Upper lobe of left lung (tissue), 6 donors: Measurements from ENCODE around the gene DUSP9. TPM values are rescaled to one million over a fixed set of nuclear protein-coding genes. Genes with fewer than 3 reads are reported as not detected.

Experiments used
- ATAC-seq, 2 donors: fragments of 200-7000 bp; cut with Tn5 transposase; one replicate each; pipeline ENCODE4 v1.9.1; 2022; ENCODE audit warnings: mild to moderate bottlenecking in 2 of 2, moderate library complexity in 2 of 2; ENCODE audit not compliant: low FRiP score in 2 of 2
- DNase-seq, 2 donors: peaks; one replicate each; pipeline ENCODE4 v3.0.0-alpha.2; 2019 to 2020
- H3K27ac ChIP-seq, 4 donors: fragments of 200-600 bp; sonication (generic); one replicate each; pipeline ENCODE4 v1.5.1; 2016 to 2019
- H3K27me3 ChIP-seq, 4 donors: fragments of 200-600 bp; sonication (generic); one replicate each; pipeline ENCODE4 v1.5.1; 2017 to 2019
- H3K36me3 ChIP-seq, 4 donors: fragments of 200-600 bp; sonication (generic); one replicate each; pipeline ENCODE4 v1.5.1; 2016 to 2019
- H3K4me1 ChIP-seq, 4 donors: fragments of 200-600 bp; sonication (generic); one replicate each; pipeline ENCODE4 v1.5.1; 2018 to 2019
- H3K4me3 ChIP-seq, 4 donors: fragments of 200-600 bp; sonication (generic); one replicate each; pipeline ENCODE4 v1.5.1; 2017 to 2019; ENCODE audit warnings: mild to moderate bottlenecking in 2 of 4, moderate library complexity in 1 of 4
- H3K9me3 ChIP-seq, 4 donors: fragments of 200-600 bp; sonication (generic); one replicate each; pipeline ENCODE4 v1.5.1; 2018 to 2019
- CTCF ChIP-seq, 6 experiments: fragments of 450-650 bp in 4 of 6; fragments of 200-600 bp in 2 of 6; sonication (generic) in 2 of 6; IDR thresholded peaks; one replicate each; pipeline ENCODE4 v1.5.1; 2016 to 2019; ENCODE audit warnings: antibody characterized with exemption in 6 of 6
- EP300 ChIP-seq, 4 donors: sonication (generic); formaldehyde crosslinking; IDR thresholded peaks; one replicate each; pipeline ENCODE4 v1.5.1; 2017; ENCODE audit warnings: antibody characterized with exemption in 4 of 4, control low read depth in 2 of 4
- POLR2A ChIP-seq, 4 donors: fragments of 450-650 bp; IDR thresholded peaks; one replicate each; pipeline ENCODE4 v1.5.1; 2016 to 2017; ENCODE audit warnings: antibody characterized with exemption in 4 of 4, mild to moderate bottlenecking in 2 of 4
- POLR2AphosphoS5 ChIP-seq, 2 donors: sonication (generic); formaldehyde crosslinking; IDR thresholded peaks; one replicate each; pipeline ENCODE4 v1.5.1; 2017; ENCODE audit warnings: antibody characterized with exemption in 2 of 2
- WGBS, 2 donors: methylation state at CpG; one replicate each; pipeline ENCODE4 v1.1.5; 2017 to 2018; 5-methylcytosine and 5-hydroxymethylcytosine counted together
- total RNA-seq, 6 donors: library from RNA; depleted of rRNA in 4 of 6; stranded (reverse); fragments of >200 nt in 4 of 6; gene quantifications; one replicate each; pipeline versions ENCODE4 v1.1.0 to v1.2.1, GENCODE V29; 2016 to 2021
- donor health status: DM: no; HTN: no; CAD: no; lungs with moderate emphysema.
- donor health status: DM: no; HTN: yes; CAD: no; lungs with severe emphysema.

Gene DUSP9
- total RNA-seq, 6 donors from 2014 or later = 0.14 to 0.44 (median 0.27) TPM; not detected in 3

- no peaks in the 10 kb centered on the region for H3K36me3 ChIP-seq
- ATAC-seq = peak in 1 of 2 donors; percentile 54
- peaks cover 0 to 11% (median 0%) of the 10 kb centered on the region in 4 donors for H3K9me3 ChIP-seq
- TF ChIP-seq POLR2AphosphoS5 (IDR thresholded peaks at IDR 0.05) = no peak
- no peak for TF ChIP-seq POLR2A (IDR thresholded peaks at IDR 0.05)
- no peak for TF ChIP-seq EP300 (IDR thresholded peaks at IDR 0.05)
- TF ChIP-seq CTCF (IDR thresholded peaks at IDR 0.05) = no peak
- no peak overlapping the region for H3K27ac ChIP-seq
- peak; percentile 47 to 80 for DNase-seq
- no peaks in the 10 kb centered on the region for H3K4me1 ChIP-seq
- WGBS, 2 donors = 52% methylated on average over 15 of the region's 15 CpGs; no CpG with 5 or more reads in 1 of the 2 donors
- no peak overlapping the region for H3K4me3 ChIP-seq
- H3K27me3 ChIP-seq = no peaks in the 10 kb centered on the region
Observed at GRCh38 chrX:153627675-153628111, 19.3 kb upstream of the DUSP9 start.

GRCh38 chrX:153628129-153628528 is 18.9 kb upstream of the DUSP9 start:
- Histone ChIP-seq H3K4me1 (no peaks in the 10 kb centered on the region), H3K27ac (no peak overlapping the region), H3K4me3 (no peak overlapping the region), H3K36me3 (no peaks in the 10 kb centered on the region), H3K27me3 (no peaks in the 10 kb centered on the region), H3K9me3 (peaks cover 0 to 11% (median 0%) of the 10 kb centered on the region in 4 donors)
- ATAC-seq (no peak), DNase-seq (no peak)
- WGBS, 2 donors = 73 to 90% methylated on average over 6 to 8 of the region's 8 CpGs
- TF ChIP-seq POLR2AphosphoS5 (IDR thresholded peaks at IDR 0.05) = no peak
- TF ChIP-seq POLR2A (IDR thresholded peaks at IDR 0.05) = no peak
- TF ChIP-seq CTCF (IDR thresholded peaks at IDR 0.05) = no peak
- no peak for TF ChIP-seq EP300 (IDR thresholded peaks at IDR 0.05)

- Histone ChIP-seq H3K36me3 (no peaks in the 10 kb centered on the region), H3K4me1 (no peaks in the 10 kb centered on the region), H3K9me3 (peaks cover 0 to 11% (median 0%) of the 10 kb centered on the region in 4 donors), H3K27ac (no peak overlapping the region), H3K27me3 (no peaks in the 10 kb centered on the region), H3K4me3 (no peak overlapping the region)
- no peak for ATAC-seq
- TF ChIP-seq CTCF (IDR thresholded peaks at IDR 0.05) (no peak), POLR2A (IDR thresholded peaks at IDR 0.05) (no peak), POLR2AphosphoS5 (IDR thresholded peaks at IDR 0.05) (no peak), EP300 (IDR thresholded peaks at IDR 0.05) (no peak)
- DNase-seq = peak in 1 of 2 donors; percentile 32
- WGBS, 2 donors = 90% methylated on average over 10 of the region's 12 CpGs; no CpG with 5 or more reads in 1 of the 2 donors
Observed at GRCh38 chrX:153628665-153629064, 18.3 kb upstream of the DUSP9 start.

- DNase-seq (no peak), ATAC-seq (no peak)
- H3K4me1 ChIP-seq = no peaks in the 10 kb centered on the region
- H3K9me3 ChIP-seq = peaks cover 0 to 11% (median 0%) of the 10 kb centered on the region in 4 donors
- no peak overlapping the region for H3K4me3 ChIP-seq
- 83 to 90% methylated on average over 2 of the region's 2 CpGs for WGBS, 2 donors
- no peak overlapping the region for H3K27ac ChIP-seq
- H3K27me3 ChIP-seq = peaks cover 0 to 3% (median 0%) of the 10 kb centered on the region in 4 donors
- TF ChIP-seq POLR2AphosphoS5 (IDR thresholded peaks at IDR 0.05) (no peak), EP300 (IDR thresholded peaks at IDR 0.05) (no peak)
- H3K36me3 ChIP-seq = no peaks in the 10 kb centered on the region
Observed at GRCh38 chrX:153631346-153631745, 15.7 kb upstream of the DUSP9 start.

- Histone ChIP-seq H3K27me3 (peaks cover 0 to 4% (median 0%) of the 10 kb centered on the region in 4 donors), H3K27ac (no peak overlapping the region), H3K36me3 (no peaks in the 10 kb centered on the region), H3K9me3 (peaks cover 0 to 11% (median 0%) of the 10 kb centered on the region in 4 donors), H3K4me3 (no peak overlapping the region), H3K4me1 (no peaks in the 10 kb centered on the region)
- ATAC-seq = no peak
- no peak for TF ChIP-seq CTCF (IDR thresholded peaks at IDR 0.05)
- no peak for TF ChIP-seq POLR2AphosphoS5 (IDR thresholded peaks at IDR 0.05)
- DNase-seq = no peak
- WGBS, 2 donors = 87% methylated on average over 19 of the region's 19 CpGs; no CpG with 5 or more reads in 1 of the 2 donors
Observed at GRCh38 chrX:153631907-153632594, 15.0 kb upstream of the DUSP9 start.
